Measurements from ENCODE around the gene DISC1.

DNA sequence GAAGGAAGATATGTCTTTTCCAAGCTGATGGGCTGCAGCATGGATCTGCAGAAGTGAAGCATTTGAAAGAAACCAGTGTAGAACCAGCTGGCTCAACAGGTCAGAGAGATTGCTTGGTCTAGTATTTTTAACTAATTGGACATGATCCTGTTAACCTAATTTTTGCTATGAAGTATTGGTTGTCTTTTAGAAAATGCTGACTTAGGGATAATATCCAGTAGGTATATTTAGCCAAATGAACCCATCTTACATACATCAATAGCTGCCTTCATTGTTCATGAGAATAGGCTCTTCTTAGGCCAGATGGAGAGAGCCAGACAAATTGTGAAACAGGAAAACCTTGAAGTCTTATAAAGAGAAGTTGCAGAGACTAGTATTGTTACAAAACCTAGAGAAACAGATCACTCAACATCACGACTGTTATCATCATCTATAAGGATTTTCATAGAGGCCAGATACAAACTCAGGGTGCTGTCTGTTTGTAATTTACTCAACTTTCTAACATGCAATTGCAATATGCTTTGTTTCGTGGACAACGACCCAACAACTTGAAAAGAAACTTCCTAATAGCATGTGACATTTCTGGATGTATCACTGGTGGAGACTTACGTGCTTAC, 148.2 kb downstream of the DISC1 start:
- TF ChIP-seq SIN3A (IDR thresholded peaks at IDR 0.05; ENCODE audit: borderline replicate concordance, insufficient read depth, low read depth, low read length) = no peak
- TF ChIP-seq, protein P1, sequence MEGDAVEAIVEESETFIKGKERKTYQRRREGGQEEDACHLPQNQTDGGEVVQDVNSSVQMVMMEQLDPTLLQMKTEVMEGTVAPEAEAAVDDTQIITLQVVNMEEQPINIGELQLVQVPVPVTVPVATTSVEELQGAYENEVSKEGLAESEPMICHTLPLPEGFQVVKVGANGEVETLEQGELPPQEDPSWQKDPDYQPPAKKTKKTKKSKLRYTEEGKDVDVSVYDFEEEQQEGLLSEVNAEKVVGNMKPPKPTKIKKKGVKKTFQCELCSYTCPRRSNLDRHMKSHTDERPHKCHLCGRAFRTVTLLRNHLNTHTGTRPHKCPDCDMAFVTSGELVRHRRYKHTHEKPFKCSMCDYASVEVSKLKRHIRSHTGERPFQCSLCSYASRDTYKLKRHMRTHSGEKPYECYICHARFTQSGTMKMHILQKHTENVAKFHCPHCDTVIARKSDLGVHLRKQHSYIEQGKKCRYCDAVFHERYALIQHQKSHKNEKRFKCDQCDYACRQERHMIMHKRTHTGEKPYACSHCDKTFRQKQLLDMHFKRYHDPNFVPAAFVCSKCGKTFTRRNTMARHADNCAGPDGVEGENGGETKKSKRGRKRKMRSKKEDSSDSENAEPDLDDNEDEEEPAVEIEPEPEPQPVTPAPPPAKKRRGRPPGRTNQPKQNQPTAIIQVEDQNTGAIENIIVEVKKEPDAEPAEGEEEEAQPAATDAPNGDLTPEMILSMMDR (IDR thresholded peaks at IDR 0.05) = no peak
